Measurements from ENCODE around the gene HOXB2.

- no peak for TF ChIP-seq BCL6B (tag by site-specific recombination; IDR thresholded peaks at IDR 0.05)
- TF ChIP-seq ZNF274 (IDR thresholded peaks at IDR 0.05; ENCODE audit: low read length) = no peak
- TF ChIP-seq ZNF274 (tag by site-specific recombination; IDR thresholded peaks at IDR 0.05; ENCODE audit: borderline replicate concordance) = no peak
- TF ChIP-seq CTCF (tag by site-specific recombination; IDR thresholded peaks at IDR 0.05) = no peak
- no peak for TF ChIP-seq KLF16 (tag by site-specific recombination; IDR thresholded peaks at IDR 0.05)
- TF ChIP-seq GFI1B (tag by site-specific recombination; IDR thresholded peaks at IDR 0.05) = no peak
- TF ChIP-seq, protein P1, sequence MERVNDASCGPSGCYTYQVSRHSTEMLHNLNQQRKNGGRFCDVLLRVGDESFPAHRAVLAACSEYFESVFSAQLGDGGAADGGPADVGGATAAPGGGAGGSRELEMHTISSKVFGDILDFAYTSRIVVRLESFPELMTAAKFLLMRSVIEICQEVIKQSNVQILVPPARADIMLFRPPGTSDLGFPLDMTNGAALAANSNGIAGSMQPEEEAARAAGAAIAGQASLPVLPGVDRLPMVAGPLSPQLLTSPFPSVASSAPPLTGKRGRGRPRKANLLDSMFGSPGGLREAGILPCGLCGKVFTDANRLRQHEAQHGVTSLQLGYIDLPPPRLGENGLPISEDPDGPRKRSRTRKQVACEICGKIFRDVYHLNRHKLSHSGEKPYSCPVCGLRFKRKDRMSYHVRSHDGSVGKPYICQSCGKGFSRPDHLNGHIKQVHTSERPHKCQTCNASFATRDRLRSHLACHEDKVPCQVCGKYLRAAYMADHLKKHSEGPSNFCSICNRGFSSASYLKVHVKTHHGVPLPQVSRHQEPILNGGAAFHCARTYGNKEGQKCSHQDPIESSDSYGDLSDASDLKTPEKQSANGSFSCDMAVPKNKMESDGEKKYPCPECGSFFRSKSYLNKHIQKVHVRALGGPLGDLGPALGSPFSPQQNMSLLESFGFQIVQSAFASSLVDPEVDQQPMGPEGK (tag by site-specific recombination; IDR thresholded peaks at IDR 0.05) = no peak
- no peak for TF ChIP-seq ZBTB8A (tag by site-specific recombination; IDR thresholded peaks at IDR 0.05)
- no peak for TF ChIP-seq ZBTB49 (tag by site-specific recombination; IDR thresholded peaks at IDR 0.05; ENCODE audit: low read depth)
- TF ChIP-seq, protein P2, sequence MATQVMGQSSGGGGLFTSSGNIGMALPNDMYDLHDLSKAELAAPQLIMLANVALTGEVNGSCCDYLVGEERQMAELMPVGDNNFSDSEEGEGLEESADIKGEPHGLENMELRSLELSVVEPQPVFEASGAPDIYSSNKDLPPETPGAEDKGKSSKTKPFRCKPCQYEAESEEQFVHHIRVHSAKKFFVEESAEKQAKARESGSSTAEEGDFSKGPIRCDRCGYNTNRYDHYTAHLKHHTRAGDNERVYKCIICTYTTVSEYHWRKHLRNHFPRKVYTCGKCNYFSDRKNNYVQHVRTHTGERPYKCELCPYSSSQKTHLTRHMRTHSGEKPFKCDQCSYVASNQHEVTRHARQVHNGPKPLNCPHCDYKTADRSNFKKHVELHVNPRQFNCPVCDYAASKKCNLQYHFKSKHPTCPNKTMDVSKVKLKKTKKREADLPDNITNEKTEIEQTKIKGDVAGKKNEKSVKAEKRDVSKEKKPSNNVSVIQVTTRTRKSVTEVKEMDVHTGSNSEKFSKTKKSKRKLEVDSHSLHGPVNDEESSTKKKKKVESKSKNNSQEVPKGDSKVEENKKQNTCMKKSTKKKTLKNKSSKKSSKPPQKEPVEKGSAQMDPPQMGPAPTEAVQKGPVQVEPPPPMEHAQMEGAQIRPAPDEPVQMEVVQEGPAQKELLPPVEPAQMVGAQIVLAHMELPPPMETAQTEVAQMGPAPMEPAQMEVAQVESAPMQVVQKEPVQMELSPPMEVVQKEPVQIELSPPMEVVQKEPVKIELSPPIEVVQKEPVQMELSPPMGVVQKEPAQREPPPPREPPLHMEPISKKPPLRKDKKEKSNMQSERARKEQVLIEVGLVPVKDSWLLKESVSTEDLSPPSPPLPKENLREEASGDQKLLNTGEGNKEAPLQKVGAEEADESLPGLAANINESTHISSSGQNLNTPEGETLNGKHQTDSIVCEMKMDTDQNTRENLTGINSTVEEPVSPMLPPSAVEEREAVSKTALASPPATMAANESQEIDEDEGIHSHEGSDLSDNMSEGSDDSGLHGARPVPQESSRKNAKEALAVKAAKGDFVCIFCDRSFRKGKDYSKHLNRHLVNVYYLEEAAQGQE (tag by site-specific recombination; IDR thresholded peaks at IDR 0.05) = no peak
- no peak for TF ChIP-seq ZNF707 (tag by site-specific recombination; IDR thresholded peaks at IDR 0.05)
- no peak for TF ChIP-seq PRDM2 (tag by site-specific recombination; IDR thresholded peaks at IDR 0.05; ENCODE audit: borderline replicate concordance)
- TF ChIP-seq SP3 (tag by site-specific recombination; IDR thresholded peaks at IDR 0.05) = no peak
- no peak for TF ChIP-seq ZNF114 (tag by site-specific recombination; IDR thresholded peaks at IDR 0.05)
Measured at GRCh38 chr17:48591255-48592056, 46.5 kb upstream of the HOXB2 start.
